Measurements from ENCODE around the gene SLC38A6. TPM values are rescaled to one million over a fixed set of nuclear protein-coding genes. Genes with fewer than 3 reads are reported as not detected.
"Not testable (repeated sequence)": the region's sequence is repeated elsewhere in the genome, so short reads cannot be mapped to it uniquely, and the experiment has no call there.

Gene SLC38A6
- total RNA-seq, 1 experiment from 2014 or later: 6.0 TPM

GRCh38 chr14:61065656-61066055 is 84.6 kb downstream of the SLC38A6 start:
- H2BK120ac ChIP-seq (ENCODE audit: low read depth, low read length, poor library complexity, severe bottlenecking): no peak overlapping the region
- peaks cover 10 to 14% (median 12%) of the 10 kb centered on the region in 3 experiments for H3K36me3 Mint-ChIP-seq (ENCODE audit: insufficient read depth in 1 of 3, low read depth in 3 of 3)
- no peak overlapping the region for H2AFZ ChIP-seq (ENCODE audit: low read length)
- no peak overlapping the region for H4K91ac ChIP-seq (ENCODE audit: insufficient read length, low read depth, low read length)
- H3K9me3 ChIP-seq (ENCODE audit: control insufficient read depth, low read depth, low read length): no peaks in the 10 kb centered on the region
- no peaks in the 10 kb centered on the region for H3K79me1 ChIP-seq (ENCODE audit: insufficient read depth, low read depth, low read length, poor library complexity, severe bottlenecking)
- no peak overlapping the region for H3K14ac ChIP-seq (ENCODE audit: insufficient read depth, low read length)
- no peak overlapping the region for H3K27ac ChIP-seq (ENCODE audit: insufficient read length, low read depth, low read length)
- H3K4me3 Mint-ChIP-seq: no peak overlapping the region
- no peak overlapping the region for H3K9ac ChIP-seq (ENCODE audit: extremely low read depth, insufficient read length, low read length)
- no peak overlapping the region for H2BK12ac ChIP-seq (ENCODE audit: insufficient read length, low read depth, low read length)
- H2BK20ac ChIP-seq (ENCODE audit: low read depth, low read length, poor library complexity, severe bottlenecking): no peak overlapping the region
- H3K56ac ChIP-seq (ENCODE audit: insufficient read length, low read depth, low read length): no peak overlapping the region
- no peak overlapping the region for H3K4me2 ChIP-seq (ENCODE audit: insufficient read depth, insufficient read length, low read length)
- H4K5ac ChIP-seq (ENCODE audit: insufficient read length, low read depth, low read length): no peak overlapping the region
- H3K27ac Mint-ChIP-seq: no peak overlapping the region
- DNase-seq: no peak
- no peak overlapping the region for H2AK5ac ChIP-seq (ENCODE audit: insufficient read length, low read length)
- peaks cover 8% of the 10 kb centered on the region in 2 experiments; a peak in 3 of 5 replicates for H3K9me3 Mint-ChIP-seq
- H2BK15ac ChIP-seq (ENCODE audit: low read depth, low read length): no peak overlapping the region
- no peaks in the 10 kb centered on the region for H3K79me2 ChIP-seq (ENCODE audit: insufficient read depth, low read length)
- no peak overlapping the region for H3T11ph ChIP-seq (ENCODE audit: low read length)
- TF ChIP-seq CTCF (conservative IDR thresholded peaks at IDR 0.05): no peak
- H3K27me3 Mint-ChIP-seq (ENCODE audit: low read depth): peaks cover 2% of the 10 kb centered on the region; the same call in 1 of the 2 replicates
- no peaks in the 10 kb centered on the region for H3K27me3 ChIP-seq (ENCODE audit: insufficient read depth, low read length)
- no peaks in the 10 kb centered on the region for H4K20me1 ChIP-seq (ENCODE audit: control insufficient read depth, insufficient read depth, insufficient read length)
- no peak overlapping the region for H4K8ac ChIP-seq (replicated peaks; ENCODE audit: insufficient read length, low read depth, low read length)
- no peaks in the 10 kb centered on the region for H3K4me1 ChIP-seq (ENCODE audit: insufficient read depth, low read length)
- H3K23me2 ChIP-seq (ENCODE audit: insufficient read length, low read depth, low read length, poor library complexity, severe bottlenecking): no peaks in the 10 kb centered on the region
- H3K18ac ChIP-seq (ENCODE audit: insufficient read length, low read depth, low read length): no peak overlapping the region
- peaks cover 10% of the 10 kb centered on the region in 2 experiments; a peak in 3 of 4 replicates for H3K4me1 Mint-ChIP-seq
- H3K4ac ChIP-seq (ENCODE audit: low read depth, low read length): no peak overlapping the region
- no peak overlapping the region for H2BK5ac ChIP-seq (ENCODE audit: insufficient read length, low read length)
- H3K23ac ChIP-seq (ENCODE audit: insufficient read length, low read depth, low read length): no peak overlapping the region

GRCh38 chr14:61072442-61072841 is 91.4 kb downstream of the SLC38A6 start:
- not testable (repeated sequence) for H2BK120ac ChIP-seq (ENCODE audit: low read depth, low read length, poor library complexity, severe bottlenecking); H3K23ac ChIP-seq (ENCODE audit: insufficient read length, low read depth, low read length); H3K27ac ChIP-seq (ENCODE audit: insufficient read length, low read depth, low read length); H3K79me1 ChIP-seq (ENCODE audit: insufficient read depth, low read depth, low read length, poor library complexity, severe bottlenecking); H3K79me2 ChIP-seq (ENCODE audit: insufficient read depth, low read length); H4K91ac ChIP-seq (ENCODE audit: insufficient read length, low read depth, low read length); H2BK12ac ChIP-seq (ENCODE audit: insufficient read length, low read depth, low read length); H2BK20ac ChIP-seq (ENCODE audit: low read depth, low read length, poor library complexity, severe bottlenecking); H3K36me3 Mint-ChIP-seq (ENCODE audit: insufficient read depth in 1 of 3, low read depth in 3 of 3); H3K14ac ChIP-seq (ENCODE audit: insufficient read depth, low read length); H3K27ac Mint-ChIP-seq; H3K56ac ChIP-seq (ENCODE audit: insufficient read length, low read depth, low read length); H3K18ac ChIP-seq (ENCODE audit: insufficient read length, low read depth, low read length); H3K9me3 ChIP-seq (ENCODE audit: control insufficient read depth, low read depth, low read length); H3K4ac ChIP-seq (ENCODE audit: low read depth, low read length); H3K27me3 ChIP-seq (ENCODE audit: insufficient read depth, low read length); H3K9me3 Mint-ChIP-seq; H4K8ac ChIP-seq (replicated peaks; ENCODE audit: insufficient read length, low read depth, low read length); H3T11ph ChIP-seq (ENCODE audit: low read length); H3K4me3 Mint-ChIP-seq; H2BK5ac ChIP-seq (ENCODE audit: insufficient read length, low read length); H2BK15ac ChIP-seq (ENCODE audit: low read depth, low read length); H3K23me2 ChIP-seq (ENCODE audit: insufficient read length, low read depth, low read length, poor library complexity, severe bottlenecking); H3K4me2 ChIP-seq (ENCODE audit: insufficient read depth, insufficient read length, low read length); DNase-seq; H3K27me3 Mint-ChIP-seq (ENCODE audit: low read depth); H4K5ac ChIP-seq (ENCODE audit: insufficient read length, low read depth, low read length); H3K4me1 Mint-ChIP-seq; H2AK5ac ChIP-seq (ENCODE audit: insufficient read length, low read length); H3K4me1 ChIP-seq (ENCODE audit: insufficient read depth, low read length); H3K9ac ChIP-seq (ENCODE audit: extremely low read depth, insufficient read length, low read length); H2AFZ ChIP-seq (ENCODE audit: low read length); H4K20me1 ChIP-seq (ENCODE audit: control insufficient read depth, insufficient read depth, insufficient read length)
